Myocyte (in vitro differentiated cells): ENCODE results near the gene NOD1. TPM values are rescaled to one million over a fixed set of nuclear protein-coding genes. Genes with fewer than 3 reads are reported as not detected.

Experiments used
- total RNA-seq: library from RNA; depleted of rRNA; stranded (reverse); fragments of >200 nt; gene quantifications from 2 replicates; pipeline ENCODE4 v1.2.3, GENCODE V29; 2014

NOD1 gene
- total RNA-seq, 1 donor from 2014 or later = 14.1 TPM

Other genes starting within 250 kb of the NOD1 start
- 19.4 and 22.9 TPM in 2 replicates for gene ZNRF2, start 194.2 kb downstream of the NOD1 start, total RNA-seq
- 33.5 and 38.2 TPM in 2 replicates for gene GGCT, start 26.0 kb upstream of the NOD1 start, total RNA-seq
- 102 and 140 TPM in 2 replicates for gene GARS1, start 116.1 kb upstream of the NOD1 start, total RNA-seq
- not detected in 2 replicates for gene CRHR2, start 203.7 kb upstream of the NOD1 start, total RNA-seq